Activated CD4-positive, alpha-beta T cell treated with anti-CD3 and anti-CD28 coated beads, Interleukin-10, Interleukin-2, amounts not matched to agents 100 ng/mL and 50 ng/mL, durations not matched to agents 16 hours and 8 hours (primary cell): ENCODE results near the gene ZNF831.

Source experiments
- DNase-seq: peaks from one replicate; pipeline ENCODE4 v3.0.0-alpha.2; 2020

Gene ZNF831

GRCh38 chr20:59163631-59164530 lies at the start of gene ZNF831:
Gene ZNF831 (plus strand): TSS chr20:59163821. CDS start chr20:59191020, 27,199 bp downstream.
- DNase-seq: peak; percentile 62

DNA sequence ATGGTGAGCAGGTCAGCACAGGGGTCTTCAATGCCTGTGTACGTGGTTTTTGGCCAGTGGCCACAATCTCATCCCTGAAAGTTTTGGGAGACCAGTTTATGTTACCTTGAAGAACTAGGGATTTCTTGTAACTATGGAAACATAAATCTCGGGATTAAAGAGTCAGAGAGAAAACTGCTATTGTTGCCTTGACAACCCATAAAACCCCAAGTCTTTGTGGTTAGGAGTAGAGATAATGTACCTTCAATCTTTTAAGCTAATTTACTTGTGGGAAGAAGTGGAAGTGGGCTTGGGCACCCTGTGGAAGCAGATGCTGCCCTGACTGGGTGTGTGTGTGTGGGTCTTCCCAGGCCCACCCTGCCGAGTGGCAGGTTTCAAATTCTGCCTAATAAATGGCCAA lies 46.1 kb upstream of the ZNF831 start:
- DNase-seq: no peak

- DNase-seq: no peak
Measured at GRCh38 chr20:59118855-59119254, 44.8 kb upstream of the ZNF831 start.

DNA sequence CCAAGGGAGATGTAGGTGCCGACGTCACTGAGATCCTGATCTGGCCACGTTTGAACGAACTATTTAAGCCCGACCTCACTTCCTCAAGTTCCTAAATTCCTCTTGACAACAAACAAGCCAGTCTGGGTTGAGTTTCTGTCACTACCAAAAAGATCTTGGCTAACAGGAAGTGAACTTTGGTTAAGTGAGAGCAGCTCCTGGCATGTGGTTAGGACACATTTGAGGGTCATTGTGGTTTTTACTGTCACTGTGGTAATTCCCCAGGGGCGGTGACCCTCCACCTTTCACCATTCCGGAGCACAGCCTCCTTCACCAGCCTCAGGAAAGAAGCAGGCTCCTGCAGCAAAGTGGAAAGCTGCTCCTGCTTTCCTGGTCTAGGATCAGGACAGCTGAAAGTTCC lies 43.1 kb upstream of the ZNF831 start:
- DNase-seq: peak; percentile 62

DNA sequence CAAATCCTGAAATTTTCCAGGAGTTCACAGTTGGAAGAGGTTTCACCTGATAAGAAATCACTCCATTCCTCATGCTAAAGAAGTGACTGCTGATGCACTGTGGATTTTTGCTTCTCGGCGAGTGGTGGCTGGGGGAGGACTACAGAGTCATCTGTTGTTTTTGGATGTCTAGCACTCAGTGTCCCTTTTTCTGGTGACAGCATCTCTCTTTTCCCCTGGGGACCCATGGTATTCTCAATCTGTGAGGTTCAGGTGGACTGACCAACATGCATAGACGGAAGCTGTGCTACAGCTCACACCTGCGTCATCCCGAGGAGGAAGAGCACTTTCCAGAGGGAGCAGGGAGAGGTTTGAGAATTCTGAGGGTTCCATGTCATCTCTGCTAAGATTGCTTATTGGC lies 42.7 kb upstream of the ZNF831 start:
- no peak for DNase-seq

- peak; percentile 9 for DNase-seq
Measured at GRCh38 chr20:59121714-59122565, 41.7 kb upstream of the ZNF831 start.

DNA sequence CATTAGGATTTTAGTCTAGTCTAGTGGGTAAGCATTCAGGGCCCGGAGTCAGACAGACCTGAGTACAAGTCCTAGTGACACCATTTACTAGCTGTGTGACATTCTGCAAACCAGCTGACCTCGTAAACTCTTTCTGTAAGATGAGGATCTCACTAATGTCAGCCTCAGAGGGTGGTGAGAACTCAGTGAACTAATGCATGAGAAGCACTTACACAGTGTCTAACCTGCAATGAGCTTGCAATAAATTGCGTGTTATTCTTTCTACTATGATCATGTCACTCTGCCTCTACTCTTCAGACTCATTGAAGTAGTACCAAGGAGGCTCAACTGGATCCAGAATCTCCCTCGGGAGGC lies 41.1 kb upstream of the ZNF831 start:
- DNase-seq: no peak

- DNase-seq: peak; percentile 7
Measured at GRCh38 chr20:59123011-59123677, 40.5 kb upstream of the ZNF831 start.

GRCh38 chr20:59123678-59124255 lies 39.9 kb upstream of the ZNF831 start:
- DNase-seq: no peak

DNA sequence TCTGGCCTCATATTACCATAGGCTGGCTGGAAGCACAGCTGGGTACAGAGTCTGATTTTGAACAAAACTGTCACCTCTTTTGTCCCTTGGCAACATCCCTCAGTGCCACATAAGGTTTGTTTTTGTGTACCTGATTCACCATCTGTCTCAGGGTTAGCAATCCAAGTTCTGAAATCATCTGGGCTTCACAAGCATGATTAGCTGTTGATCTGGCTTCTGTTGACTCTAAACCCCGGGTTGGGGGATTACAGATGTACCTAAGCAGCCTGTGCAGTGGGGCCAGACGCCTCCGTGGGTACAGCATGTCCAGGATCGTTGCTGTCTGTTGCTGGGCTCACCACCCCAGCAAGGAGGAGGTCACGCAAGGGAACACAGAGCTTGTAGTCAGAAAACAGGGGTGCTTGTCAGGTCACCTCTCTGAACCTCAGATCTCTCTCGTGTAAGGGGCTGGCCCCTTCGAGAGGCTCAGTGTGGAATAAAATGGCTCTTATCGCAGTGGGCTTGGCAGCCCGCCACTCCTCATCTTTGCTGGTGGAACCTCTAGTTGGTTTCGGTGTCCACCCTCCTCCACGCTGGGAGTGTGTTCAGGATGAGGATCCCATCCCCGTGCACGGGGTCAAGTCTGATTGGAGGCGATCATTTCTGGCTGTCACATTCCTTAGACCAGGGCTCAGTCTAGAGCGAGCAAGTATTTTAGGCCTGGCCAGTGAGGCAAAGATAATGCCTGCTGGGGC lies 39.2 kb upstream of the ZNF831 start:
- DNase-seq: no peak

DNA sequence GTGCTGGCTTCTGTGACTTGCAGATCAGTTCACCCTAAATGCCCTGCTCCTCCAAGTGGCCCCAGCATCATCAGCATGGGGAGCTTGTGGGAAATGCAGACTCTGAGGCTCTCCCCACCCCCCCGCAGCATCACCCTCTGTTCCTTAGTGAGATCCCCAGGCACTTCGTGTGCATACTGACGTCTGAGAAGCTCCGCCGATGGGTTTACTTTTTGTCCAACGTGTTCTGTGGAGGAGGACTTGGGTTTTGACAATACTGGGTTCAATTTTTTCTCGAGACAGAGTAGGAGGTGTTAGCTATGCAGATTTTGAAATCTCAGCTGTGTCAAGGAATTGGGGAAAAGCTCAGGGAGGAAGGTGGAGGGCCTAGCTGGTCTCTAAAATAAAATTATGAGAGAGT lies 38.3 kb upstream of the ZNF831 start:
- no peak for DNase-seq

DNA sequence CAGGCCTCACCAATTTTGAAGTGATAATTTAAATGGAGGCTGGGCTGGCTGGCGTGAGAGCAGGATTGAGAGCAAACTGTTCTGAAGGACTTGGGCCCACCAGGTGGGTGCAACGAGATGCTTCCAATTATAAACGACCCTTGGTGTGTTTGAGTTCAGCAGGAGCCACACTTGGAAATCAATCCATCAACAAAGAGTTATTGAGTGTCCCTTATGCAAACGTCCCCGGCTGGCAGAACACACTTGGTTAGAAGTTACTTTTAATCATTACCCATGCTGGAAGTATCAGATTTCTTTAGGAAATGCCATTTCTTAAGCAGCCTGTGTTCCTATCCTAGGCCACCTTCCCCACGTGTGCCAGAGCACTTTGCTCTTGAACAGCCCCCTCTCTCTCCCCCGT lies 37.8 kb upstream of the ZNF831 start:
- no peak for DNase-seq

GRCh38 chr20:59127839-59128238 lies 35.8 kb upstream of the ZNF831 start:
- no peak for DNase-seq

DNA sequence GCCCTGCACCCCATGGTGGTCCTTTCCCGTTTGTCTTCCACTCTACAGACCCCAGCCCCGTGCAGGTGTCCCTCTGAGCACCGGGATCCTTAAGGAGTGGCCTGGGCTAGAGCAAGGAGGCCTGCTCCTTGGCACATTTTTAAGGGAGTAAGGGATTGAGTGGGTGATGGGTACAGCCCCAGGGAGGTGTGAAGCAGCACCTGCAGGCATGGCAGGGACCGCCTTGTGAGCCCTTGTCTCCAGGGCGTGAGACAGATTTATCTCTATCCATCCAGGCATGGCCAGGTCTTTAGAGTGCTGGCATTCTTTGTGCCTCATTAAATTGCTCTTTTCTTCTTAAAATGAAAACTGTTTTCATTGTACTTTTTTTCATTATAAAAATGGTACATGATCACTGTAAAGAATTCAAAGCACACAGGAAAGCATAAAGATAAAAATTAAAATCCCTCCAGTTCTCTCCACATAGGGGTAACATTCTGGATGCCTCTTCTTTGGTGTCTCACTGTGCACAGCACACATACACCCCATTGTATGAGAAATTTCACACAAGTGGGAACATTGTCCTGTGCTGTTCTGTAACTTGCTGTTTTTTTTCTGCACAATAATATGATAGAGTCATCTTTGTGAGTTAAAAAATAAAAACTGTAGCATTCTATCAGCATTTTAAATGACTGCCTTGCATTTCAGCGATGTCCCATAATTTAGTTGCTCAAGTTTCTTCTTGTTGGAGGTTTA lies 31.9 kb upstream of the ZNF831 start:
- DNase-seq: no peak

DNA sequence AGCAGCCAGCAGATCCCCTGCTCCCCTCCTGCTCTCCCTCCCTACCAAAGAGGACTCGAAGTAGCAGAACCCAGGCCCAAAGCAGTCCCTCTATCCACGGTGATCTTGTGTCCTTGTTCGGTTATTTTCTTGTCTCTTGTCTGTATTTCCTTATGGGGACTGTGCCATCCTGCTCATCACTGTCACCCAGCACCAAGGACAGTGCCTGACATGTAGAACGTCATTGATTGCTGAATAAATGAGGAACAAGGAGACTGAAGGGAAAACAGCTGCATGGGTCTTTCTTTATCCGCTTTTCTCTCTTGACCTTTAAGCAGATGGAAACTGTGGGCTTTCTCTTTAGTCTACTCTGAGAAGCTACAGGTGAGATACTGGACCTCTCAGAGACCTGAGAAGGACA lies 29.4 kb upstream of the ZNF831 start:
- no peak for DNase-seq

DNA sequence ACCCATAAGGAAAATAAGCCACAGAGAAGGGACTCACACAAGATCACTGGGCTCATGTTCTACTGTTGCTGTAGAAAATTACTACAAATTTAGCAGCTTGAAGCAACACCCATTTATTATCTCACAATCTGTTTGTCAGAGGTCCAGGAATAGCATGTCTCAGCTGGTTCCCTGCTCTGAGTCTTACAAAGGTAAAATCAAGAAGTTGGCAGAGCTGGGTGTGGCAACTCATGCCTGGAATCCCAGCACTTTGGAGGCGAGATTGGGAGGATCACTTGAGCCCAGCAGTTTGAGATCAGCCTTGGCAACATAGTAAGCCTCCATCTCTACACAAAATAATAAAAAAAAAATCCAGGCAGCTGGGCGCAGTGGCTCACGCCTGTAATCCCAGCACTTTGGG lies 28.5 kb upstream of the ZNF831 start:
- DNase-seq: no peak

DNA sequence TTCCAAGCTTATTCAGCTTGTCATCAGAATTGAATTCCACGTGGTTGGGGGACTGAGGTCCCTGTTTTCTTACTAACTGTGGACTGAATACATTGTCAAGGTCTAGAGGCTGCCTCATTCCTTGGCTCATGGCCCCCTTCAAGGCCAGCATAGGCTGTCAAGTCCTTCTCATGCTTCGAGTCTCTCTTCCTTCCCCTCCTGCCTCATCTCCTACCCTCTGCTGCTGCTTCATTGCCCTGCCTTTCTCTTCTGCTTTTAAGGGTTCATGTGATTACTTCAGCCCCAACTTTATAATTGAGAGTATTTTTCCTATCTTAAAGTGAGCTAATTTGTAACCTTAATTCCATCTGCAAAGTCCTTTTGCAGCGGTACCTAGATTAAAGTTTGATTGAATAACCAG lies 27.6 kb upstream of the ZNF831 start:
- DNase-seq: no peak

GRCh38 chr20:59137532-59137931 lies 26.1 kb upstream of the ZNF831 start:
- no peak for DNase-seq

DNA sequence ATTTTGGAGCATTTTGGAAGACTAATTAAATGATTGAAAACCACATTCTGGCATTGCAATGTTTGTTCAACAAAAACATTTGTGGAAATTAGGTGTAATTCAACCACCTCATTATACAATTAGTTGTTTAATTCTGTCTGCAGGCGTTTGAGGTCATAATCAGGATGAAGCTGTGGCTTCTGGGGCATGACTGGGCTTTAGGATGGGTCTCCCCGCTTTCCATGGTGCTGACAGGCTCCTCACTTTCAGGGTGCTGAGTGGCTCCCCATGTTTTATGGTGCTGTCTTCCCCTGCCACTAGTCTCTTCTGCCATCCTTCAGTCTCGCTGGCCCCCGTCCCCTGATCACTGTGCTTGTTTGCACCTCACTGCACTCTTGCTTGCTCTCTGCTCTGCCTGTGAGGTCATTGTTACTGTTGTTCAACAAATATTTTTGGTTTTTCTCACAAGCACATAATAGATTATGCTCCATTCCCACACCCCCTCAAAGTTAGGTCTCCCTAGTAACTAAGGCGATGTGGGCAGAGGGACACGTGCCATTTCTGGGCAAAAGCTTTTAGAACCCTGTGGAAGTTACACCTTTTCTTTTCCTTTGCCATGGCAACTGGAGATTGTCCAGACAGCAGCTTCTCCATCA lies 25.4 kb upstream of the ZNF831 start:
- no peak for DNase-seq

DNA sequence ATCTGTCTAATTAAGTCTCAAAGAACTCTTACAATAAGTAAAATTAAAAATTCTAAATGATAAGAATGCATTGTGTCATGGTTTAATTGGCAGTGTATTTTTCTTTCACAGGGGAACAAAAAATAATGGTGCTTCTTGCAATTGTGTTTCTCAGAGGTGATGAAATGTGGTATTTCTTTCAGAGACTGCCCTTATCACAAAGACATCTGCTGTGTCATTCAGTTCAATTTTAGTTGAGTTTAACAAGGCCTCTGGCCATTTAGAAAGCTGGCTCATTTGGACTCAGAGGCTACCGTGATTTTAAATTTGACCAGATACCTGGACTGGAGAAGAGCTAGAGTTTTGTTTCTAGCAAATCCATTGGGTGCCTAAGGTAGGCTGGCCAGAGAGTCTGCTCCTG lies 23.6 kb upstream of the ZNF831 start:
- no peak for DNase-seq
